ENCODE results near the gene VDAC1.

The VDAC1 gene

GRCh38 chr5:133967698-133968203 lies 37.0 kb downstream of the VDAC1 start:
- peak overlapping the region; percentile 96 for H3K4me3 ChIP-seq (ENCODE audit: low read length)
- peak; percentile 35 for DNase-seq (ENCODE audit: low read depth)
- no peak for TF ChIP-seq CTCF (conservative IDR thresholded peaks at IDR 0.05; ENCODE audit: low read length)

GRCh38 chr5:133967124-133967523 lies 37.7 kb downstream of the VDAC1 start:
- no peak for TF ChIP-seq CTCF (conservative IDR thresholded peaks at IDR 0.05; ENCODE audit: low read length)
- DNase-seq (ENCODE audit: low read depth) = peak; percentile 58
- peak overlapping the region; percentile 96 for H3K4me3 ChIP-seq (ENCODE audit: low read length)

- no peak overlapping the region for H3K4me3 ChIP-seq (ENCODE audit: low read length)
- no peak for TF ChIP-seq CTCF (conservative IDR thresholded peaks at IDR 0.05; ENCODE audit: low read length)
- DNase-seq (ENCODE audit: low read depth) = no peak
These were observed 38.7 kb downstream of the VDAC1 start for GRCh38 chr5:133966090-133966489.

- DNase-seq (ENCODE audit: low read depth) = no peak
- no peak for TF ChIP-seq CTCF (conservative IDR thresholded peaks at IDR 0.05; ENCODE audit: low read length)
These were observed 41.2 kb downstream of the VDAC1 start for GRCh38 chr5:133963493-133964128.

GRCh38 chr5:133962801-133963476 lies 41.8 kb downstream of the VDAC1 start:
- DNase-seq (ENCODE audit: low read depth) = peak; percentile 72
- TF ChIP-seq CTCF (conservative IDR thresholded peaks at IDR 0.05; ENCODE audit: low read length) = no peak
- no peak overlapping the region for H3K4me3 ChIP-seq (ENCODE audit: low read length)

More at GRCh38 chr5:133963493-133964128, 41.2 kb downstream of the VDAC1 start:
- H3K4me3 ChIP-seq (ENCODE audit: low read length) = no peak overlapping the region

GRCh38 chr5:133962131-133962530 lies 42.6 kb downstream of the VDAC1 start:
- no peak overlapping the region for H3K4me3 ChIP-seq (ENCODE audit: low read length)
- no peak for DNase-seq (ENCODE audit: low read depth)
- TF ChIP-seq CTCF (conservative IDR thresholded peaks at IDR 0.05; ENCODE audit: low read length) = no peak

- H3K4me3 ChIP-seq (ENCODE audit: low read length) = no peak overlapping the region
- no peak for TF ChIP-seq CTCF (conservative IDR thresholded peaks at IDR 0.05; ENCODE audit: low read length)
- DNase-seq (ENCODE audit: low read depth) = no peak
These were observed 45.1 kb downstream of the VDAC1 start for GRCh38 chr5:133959643-133960042.
